Loucy (cell line): ENCODE results near the gene CPLANE1.

ENCODE experiments used
- CTCF ChIP-seq: fragments of 200-600 bp; sonication (generic); conservative IDR thresholded peaks from 2 replicates; pipeline ENCODE4 v1.5.1; 2014; ENCODE audit warnings: mild to moderate bottlenecking, antibody characterized with exemption, low read length
- EZH2phosphoT487 ChIP-seq: fragments of 200-600 bp; IDR thresholded peaks from 2 replicates; pipeline ENCODE4 v1.6.1; 2018; ENCODE audit warnings: antibody characterized with exemption, mild to moderate bottlenecking, moderate library complexity, borderline replicate concordance

DNA sequence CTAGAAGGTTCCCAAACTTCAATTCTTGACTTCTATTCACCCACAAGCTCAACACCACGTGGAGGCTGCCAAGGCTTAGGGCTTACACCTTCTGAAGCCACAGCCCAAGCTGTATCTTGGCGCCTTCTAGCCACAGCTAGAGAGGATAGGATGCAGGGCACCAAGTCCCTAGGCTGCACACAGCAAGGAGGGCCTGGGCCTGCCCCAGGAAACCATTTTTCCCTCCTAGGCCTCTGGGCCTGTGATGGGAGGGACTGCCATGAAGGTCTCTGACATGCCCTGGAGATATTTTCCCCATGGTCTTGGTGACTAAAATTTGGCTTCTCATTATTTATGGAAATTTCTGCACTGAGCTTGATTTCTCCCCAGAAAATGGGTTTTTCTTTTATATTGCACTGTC lies 112.5 kb downstream of the CPLANE1 start:
- TF ChIP-seq CTCF (no peak), EZH2phosphoT487 (no peak)
